Stimulated activated CD8-positive, alpha-beta memory T cell treated with anti-CD3 and anti-CD28 coated beads, Interleukin-7, amount 100 ng/mL, for 24 hours (primary cell): ENCODE measurements around the gene NEGR1.

Experiments used
- DNase-seq: peaks from one replicate; pipeline ENCODE4 v3.0.0-alpha.2; 2020; ENCODE audit warnings: low read depth

The NEGR1 gene

GRCh38 chr1:71350805-71351204 is 931.5 kb downstream of the NEGR1 start:
- no peak for DNase-seq

- no peak for DNase-seq
These were observed 932.0 kb downstream of the NEGR1 start for GRCh38 chr1:71350330-71350729.
